Liver (tissue), 9 donors: ENCODE measurements around the gene C15orf39. TPM values are rescaled to one million over a fixed set of nuclear protein-coding genes. Genes with fewer than 3 reads are reported as not detected.

Experiments used
- DNase-seq: peaks from one replicate; pipeline ENCODE4 v3.0.0-alpha.2; 2017; ENCODE audit warnings: low spot score
- H3K27ac ChIP-seq, 2 donors: one replicate each; pipeline ENCODE4 v1.7.0; 2013; ENCODE audit warnings: inconsistent platforms in 2 of 2, low read length in 2 of 2, control low read depth in 1 of 2, low read depth in 1 of 2, mild to moderate bottlenecking in 1 of 2
- H3K27me3 ChIP-seq, 4 donors: one replicate each; pipeline versions ENCODE4 v1.6.1 to v1.7.0; 2013; ENCODE audit warnings: low read length in 3 of 4, inconsistent platforms in 1 of 4, mild to moderate bottlenecking in 1 of 4, moderate library complexity in 1 of 4; ENCODE audit not compliant: control insufficient read depth in 4 of 4, insufficient read depth in 4 of 4
- H3K36me3 ChIP-seq, 4 donors: one replicate each; pipeline versions ENCODE4 v1.6.1 to v1.7.0; 2013; ENCODE audit warnings: low read length in 3 of 4, mild to moderate bottlenecking in 3 of 4, low read depth in 1 of 4, moderate library complexity in 1 of 4; ENCODE audit not compliant: control insufficient read depth in 4 of 4, insufficient read depth in 3 of 4
- H3K4me1 ChIP-seq, 4 donors: one replicate each; pipeline versions ENCODE4 v1.6.1 to v1.7.0; 2013; ENCODE audit warnings: low read length in 3 of 4, mild to moderate bottlenecking in 3 of 4, moderate library complexity in 1 of 4; ENCODE audit not compliant: control insufficient read depth in 4 of 4, insufficient read depth in 4 of 4
- H3K4me3 ChIP-seq, 3 donors: one replicate each; pipeline versions ENCODE4 v1.6.1 to v1.7.0; 2013; ENCODE audit warnings: low read length in 3 of 3, control low read depth in 1 of 3, low read depth in 1 of 3, mild to moderate bottlenecking in 1 of 3
- H3K9ac ChIP-seq, 2 donors: one replicate each; pipeline ENCODE4 v1.7.0; 2013; ENCODE audit warnings: low read length in 2 of 2, mild to moderate bottlenecking in 2 of 2, moderate library complexity in 2 of 2, control low read depth in 1 of 2, low read depth in 1 of 2
- H3K9me3 ChIP-seq, 4 donors: one replicate each; pipeline versions ENCODE4 v1.6.1 to v1.7.0; 2013; ENCODE audit warnings: low read length in 3 of 4; ENCODE audit not compliant: control insufficient read depth in 4 of 4
- ATF3 ChIP-seq: IDR thresholded peaks from 2 replicates; pipeline ENCODE4 v1.6.1; 2016; ENCODE audit warnings: antibody characterized with exemption
- EGR1 ChIP-seq, 2 donors: IDR thresholded peaks; 2 replicates each; pipeline ENCODE4 v1.6.1; 2016 to 2018; ENCODE audit warnings: antibody characterized with exemption in 2 of 2, low read depth in 2 of 2
- FOXA1 ChIP-seq: IDR thresholded peaks from 2 replicates; pipeline ENCODE4 v1.6.1; 2016; ENCODE audit warnings: antibody characterized with exemption
- FOXA2 ChIP-seq: IDR thresholded peaks from 2 replicates; pipeline ENCODE4 v1.6.1; 2016; ENCODE audit warnings: antibody characterized with exemption
- GABPA ChIP-seq, 2 donors: IDR thresholded peaks in 1 of 2; conservative IDR thresholded peaks in 1 of 2; 2 replicates each; pipeline ENCODE4 v1.6.1; 2016; ENCODE audit warnings: antibody characterized with exemption in 2 of 2, mild to moderate bottlenecking in 1 of 2, moderate library complexity in 1 of 2
- HNF4A ChIP-seq, 2 donors: conservative IDR thresholded peaks; 2 replicates each; pipeline ENCODE4 v1.6.1; 2016; ENCODE audit warnings: antibody characterized with exemption in 2 of 2, mild to moderate bottlenecking in 2 of 2
- HNF4G ChIP-seq: IDR thresholded peaks from 2 replicates; pipeline ENCODE4 v1.6.1; 2016; ENCODE audit warnings: antibody characterized with exemption
- JUND ChIP-seq, 2 donors: IDR thresholded peaks; 2 replicates each; pipeline ENCODE4 v1.6.1; 2016; ENCODE audit warnings: antibody characterized with exemption in 2 of 2
- NR2F2 ChIP-seq: IDR thresholded peaks from 2 replicates; pipeline ENCODE4 v1.6.1; 2016; ENCODE audit warnings: antibody characterized with exemption
- RAD21 ChIP-seq, 2 donors: IDR thresholded peaks; 2 replicates each; pipeline ENCODE4 v1.6.1; 2016; ENCODE audit warnings: antibody characterized with exemption in 2 of 2, mild to moderate bottlenecking in 2 of 2
- REST ChIP-seq: IDR thresholded peaks from 2 replicates; pipeline ENCODE4 v1.6.1; 2016; ENCODE audit warnings: antibody characterized with exemption, mild to moderate bottlenecking
- RXRA ChIP-seq, 2 donors: IDR thresholded peaks; 2 replicates each; pipeline ENCODE4 v1.6.1; 2017 to 2018; ENCODE audit warnings: antibody characterized with exemption in 2 of 2, mild to moderate bottlenecking in 1 of 2
- SP1 ChIP-seq: IDR thresholded peaks from 2 replicates; pipeline ENCODE4 v1.6.1; 2018; ENCODE audit warnings: antibody characterized with exemption, mild to moderate bottlenecking
- TAF1 ChIP-seq: conservative IDR thresholded peaks from 2 replicates; pipeline ENCODE4 v1.6.1; 2016; ENCODE audit warnings: antibody characterized with exemption, mild to moderate bottlenecking
- YY1 ChIP-seq: IDR thresholded peaks from 2 replicates; pipeline ENCODE4 v1.6.1; 2016; ENCODE audit warnings: antibody characterized with exemption, mild to moderate bottlenecking
- ZBTB33 ChIP-seq: IDR thresholded peaks from 2 replicates; pipeline ENCODE4 v1.6.1; 2016; ENCODE audit warnings: antibody characterized with exemption
- WGBS: extraction: QIAGEN DNeasy Blood & Tissue Kit; methylation state at CpG from one replicate; pipeline ENCODE4 v1.1.7; 2013; 5-methylcytosine and 5-hydroxymethylcytosine counted together
- polyA plus RNA-seq, 2 donors: library from polyadenylated mRNA; stranded (reverse) in 1 of 2; unstranded in 1 of 2; fragments of 200-250 nt in 1 of 2; fragments of >200 nt in 1 of 2; fragmentation: Nextera tagmentation in 1 of 2; extraction: Ambion mirVana in 1 of 2; gene quantifications; one replicate each; pipeline versions ENCODE4 v1.2.1 to v1.2.3, GENCODE V29; 2013 to 2015
- total RNA-seq, 2 donors: library from RNA; depleted of rRNA; stranded (reverse); fragments of >200 nt; gene quantifications; one replicate each; pipeline ENCODE4 v1.2.3, GENCODE V29; 2014
- TF ChIP-seq, protein P1 (sequence below): fragments of 150-350 bp; IDR thresholded peaks from 2 replicates; pipeline ENCODE4 v1.5.1; 2017; ENCODE audit warnings: improper control_type of control experiment, low read depth, low read length; ENCODE audit not compliant: missing input control
- TF ChIP-seq, protein P2 (sequence below): IDR thresholded peaks from 2 replicates; pipeline ENCODE4 v1.6.1; 2016; ENCODE audit warnings: antibody characterized with exemption
- donor health status: healthy.
- donor health status: healthy.
- donor health status: healthy.
- donor health status: healthy.
- donor health status: healthy.

C15orf39 gene
- total and polyA plus RNA-seq, 4 donors = 1.2 to 4.0 (median 3.0) TPM

DNA sequence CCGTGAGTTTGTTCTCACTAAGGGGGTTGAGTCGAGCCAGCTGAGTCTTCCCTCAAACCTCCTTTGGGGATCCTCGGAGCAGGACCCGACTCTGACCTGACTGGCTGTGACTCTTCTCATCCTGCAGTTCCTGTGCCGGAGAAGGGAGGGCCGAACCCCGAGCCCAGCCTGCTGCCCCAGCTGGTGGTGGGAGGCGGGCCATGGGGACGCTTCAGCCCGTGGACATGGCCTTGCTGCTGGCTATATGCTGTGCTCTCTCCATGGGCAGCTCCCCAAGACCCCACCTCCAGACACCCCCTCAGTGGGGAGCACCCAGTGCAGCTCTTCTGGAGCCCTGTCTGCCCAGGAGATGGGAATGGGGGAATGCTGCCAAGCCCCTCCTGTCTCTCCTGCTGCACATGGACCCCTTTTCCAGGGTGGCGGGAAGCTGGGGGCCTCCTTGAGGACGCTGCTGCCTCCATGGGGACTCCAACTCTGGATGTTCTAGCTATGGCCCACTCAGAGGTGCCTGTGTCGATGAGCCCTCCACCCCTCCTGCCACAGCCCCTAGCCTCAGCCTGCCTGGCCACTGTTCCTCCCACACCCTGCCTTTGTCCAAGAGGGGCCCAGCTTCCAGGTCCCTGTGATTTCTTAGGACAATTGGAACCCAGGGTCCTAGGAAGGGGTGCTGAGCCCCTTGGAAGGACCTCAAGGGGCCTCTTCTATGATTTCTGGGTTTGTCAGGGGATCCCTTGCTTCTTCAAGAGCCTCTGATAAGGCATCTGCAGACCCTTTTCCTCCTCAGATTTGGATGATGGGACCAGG lies 12.8 kb downstream of the C15orf39 start:
- peaks cover 2 to 27% (median 11%) of the 10 kb centered on the region in 4 donors for H3K36me3 ChIP-seq

More for the DNA sequence above, 12.8 kb downstream of the C15orf39 start:
- Histone ChIP-seq H3K9ac (no peak overlapping the region), H3K4me1 (peaks cover 0 to 4% (median 2%) of the 10 kb centered on the region in 4 donors), H3K9me3 (no peaks in the 10 kb centered on the region), H3K27me3 (no peaks in the 10 kb centered on the region), H3K27ac (no peak overlapping the region), H3K4me3 (no peak overlapping the region)
- TF ChIP-seq, protein P1, sequence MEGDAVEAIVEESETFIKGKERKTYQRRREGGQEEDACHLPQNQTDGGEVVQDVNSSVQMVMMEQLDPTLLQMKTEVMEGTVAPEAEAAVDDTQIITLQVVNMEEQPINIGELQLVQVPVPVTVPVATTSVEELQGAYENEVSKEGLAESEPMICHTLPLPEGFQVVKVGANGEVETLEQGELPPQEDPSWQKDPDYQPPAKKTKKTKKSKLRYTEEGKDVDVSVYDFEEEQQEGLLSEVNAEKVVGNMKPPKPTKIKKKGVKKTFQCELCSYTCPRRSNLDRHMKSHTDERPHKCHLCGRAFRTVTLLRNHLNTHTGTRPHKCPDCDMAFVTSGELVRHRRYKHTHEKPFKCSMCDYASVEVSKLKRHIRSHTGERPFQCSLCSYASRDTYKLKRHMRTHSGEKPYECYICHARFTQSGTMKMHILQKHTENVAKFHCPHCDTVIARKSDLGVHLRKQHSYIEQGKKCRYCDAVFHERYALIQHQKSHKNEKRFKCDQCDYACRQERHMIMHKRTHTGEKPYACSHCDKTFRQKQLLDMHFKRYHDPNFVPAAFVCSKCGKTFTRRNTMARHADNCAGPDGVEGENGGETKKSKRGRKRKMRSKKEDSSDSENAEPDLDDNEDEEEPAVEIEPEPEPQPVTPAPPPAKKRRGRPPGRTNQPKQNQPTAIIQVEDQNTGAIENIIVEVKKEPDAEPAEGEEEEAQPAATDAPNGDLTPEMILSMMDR = no peak
- TF ChIP-seq, protein P2, sequence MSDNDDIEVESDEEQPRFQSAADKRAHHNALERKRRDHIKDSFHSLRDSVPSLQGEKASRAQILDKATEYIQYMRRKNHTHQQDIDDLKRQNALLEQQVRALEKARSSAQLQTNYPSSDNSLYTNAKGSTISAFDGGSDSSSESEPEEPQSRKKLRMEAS = no peak
- no peak for TF ChIP-seq ZBTB33
- TF ChIP-seq SP1 = no peak
- TF ChIP-seq NR2F2 = no peak
- no peak for TF ChIP-seq ATF3
- no peak for TF ChIP-seq FOXA2
- no peak for TF ChIP-seq JUND (IDR thresholded peaks at IDR 0.05)
- TF ChIP-seq EGR1 (IDR thresholded peaks at IDR 0.05; ENCODE audit: low read depth in 2 of 2) = no peak
- no peak for TF ChIP-seq RXRA (IDR thresholded peaks at IDR 0.05)
- TF ChIP-seq FOXA1 = no peak
- TF ChIP-seq RAD21 (IDR thresholded peaks at IDR 0.05) = no peak
- TF ChIP-seq YY1 = no peak
- no peak for TF ChIP-seq HNF4G
- no peak for TF ChIP-seq HNF4A (conservative IDR thresholded peaks at IDR 0.05)
- TF ChIP-seq TAF1 = no peak
- no peak for TF ChIP-seq GABPA (IDR thresholded peaks at IDR 0.05 in 1 of 2, conservative IDR thresholded peaks at IDR 0.05 in 1 of 2)
- TF ChIP-seq REST = no peak
- 79% methylated on average over 13 of the region's 13 CpGs for WGBS
- no peak for DNase-seq
